Right cardiac atrium (tissue), 5 donors: ENCODE results near the gene PCBP3. TPM values are rescaled to one million over a fixed set of nuclear protein-coding genes. Genes with fewer than 3 reads are reported as not detected.

Source experiments
- polyA plus RNA-seq: library from polyadenylated mRNA; stranded (reverse); fragments of 200-250 nt; gene quantifications from one replicate; pipeline ENCODE4 v1.2.3, GENCODE V29; 2013
- total RNA-seq, 4 donors: library from RNA; stranded (reverse); fragmentation: NEBNext Ultra II Directional; extraction: Animal tissue kit (Norgen Biotek cat#: 25700); gene quantifications; one replicate each; pipeline ENCODE4 v1.2.1, GENCODE V29; 2021
- donor health status: healthy with polysubstance abuse.
- donor health status: DM: no; HTN: yes; CAD: no.
- donor health status: DM: no; HTN: no; CAD: no.
- donor health status: DM: no; HTN: yes; CAD: no; lungs with severe emphysema.
- donor health status: DM: yes; HTN: yes; CAD: no.

The PCBP3 gene
- total and polyA plus RNA-seq, 5 donors = 1.2 to 4.9 (median 3.4) TPM

Other genes starting within 250 kb of the PCBP3 start
- 100 to 1,000 TPM in 1 of 4 donors, 10 to 100 TPM in 3; 63.5 to 134 (median 84.6) TPM for gene COL18A1, start 238.6 kb upstream of the PCBP3 start, total RNA-seq
- 52.3 TPM for gene COL18A1, start 238.6 kb upstream of the PCBP3 start, polyA plus RNA-seq
- 1 to 10 TPM; 2.3 to 5.0 (median 3.8) TPM for gene SLC19A1, start 101.3 kb upstream of the PCBP3 start, total RNA-seq
- 3.9 TPM for gene SLC19A1, start 101.3 kb upstream of the PCBP3 start, polyA plus RNA-seq